GM23338 (cell line): ENCODE data around the gene CALR3. TPM values are rescaled to one million over a fixed set of nuclear protein-coding genes. Genes with fewer than 3 reads are reported as not detected.

Experiments used
- ATAC-seq: fragments of 200-7000 bp; cut with Tn5 transposase; 3 replicates; pipeline ENCODE4 v1.9.1; 2020
- DNase-seq: peaks from one replicate; pipeline ENCODE4 v3.0.0-alpha.2; 2015; ENCODE audit warnings: low spot score
- H2AFZ ChIP-seq: fragments of 200-600 bp; sonication (generic); 2 replicates; pipeline ENCODE4 v1.8.0; 2016; ENCODE audit warnings: antibody characterized with exemption, mild to moderate bottlenecking, moderate library complexity
- H3F3A ChIP-seq: fragments of 200-600 bp; sonication (generic); replicated peaks from 2 replicates; pipeline ENCODE4 v1.8.0; 2017; ENCODE audit warnings: antibody characterized with exemption, mixed run types, low read depth
- H3K27ac ChIP-seq: fragments of 200-600 bp; sonication (generic); 2 replicates; pipeline ENCODE4 v1.6.1; 2016; ENCODE audit warnings: low read depth
- H3K27me3 ChIP-seq: fragments of 200-600 bp; sonication (generic); 2 replicates; pipeline ENCODE4 v1.8.0; 2016; ENCODE audit warnings: mild to moderate bottlenecking, mixed run types, moderate library complexity; ENCODE audit not compliant: insufficient read depth
- H3K36me3 ChIP-seq: fragments of 200-600 bp; sonication (generic); 2 replicates; pipeline ENCODE4 v1.8.0; 2016; ENCODE audit warnings: mild to moderate bottlenecking; ENCODE audit not compliant: insufficient read depth
- H3K4me1 ChIP-seq: fragments of 200-600 bp; sonication (generic); 2 replicates; pipeline ENCODE4 v1.8.0; 2016; ENCODE audit warnings: mild to moderate bottlenecking, moderate library complexity; ENCODE audit not compliant: insufficient read depth
- H3K4me2 ChIP-seq: fragments of 200-600 bp; sonication (generic); 2 replicates; pipeline ENCODE4 v1.7.1; 2017; ENCODE audit warnings: mixed run types
- H3K4me3 ChIP-seq: fragments of 200-600 bp; sonication (generic); 2 replicates; pipeline ENCODE4 v1.6.1; 2016; ENCODE audit warnings: mixed run types
- H3K79me2 ChIP-seq: fragments of 200-600 bp; sonication (generic); replicated peaks from 2 replicates; pipeline ENCODE4 v1.8.0; 2017; ENCODE audit warnings: mild to moderate bottlenecking; ENCODE audit not compliant: insufficient read depth
- H3K9me2 ChIP-seq: fragments of 200-600 bp; sonication (generic); 2 replicates; pipeline ENCODE4 v1.8.0; 2017; ENCODE audit not compliant: insufficient read depth
- H4K20me1 ChIP-seq: fragments of 200-600 bp; sonication (generic); replicated peaks from 2 replicates; pipeline ENCODE4 v1.8.0; 2017; ENCODE audit warnings: mild to moderate bottlenecking; ENCODE audit not compliant: insufficient read depth
- H3K27ac Mint-ChIP-seq: 2 replicates; pipeline ENCODE4 v1.8.0; 2020; ENCODE audit warnings: inconsistent platforms, mild to moderate bottlenecking, moderate library complexity, mixed read lengths
- H3K27me3 Mint-ChIP-seq: 3 replicates; pipeline ENCODE4 v1.8.0; 2022; ENCODE audit warnings: low read depth, mild to moderate bottlenecking, moderate library complexity, mixed read lengths, inconsistent platforms; ENCODE audit not compliant: insufficient read depth, poor library complexity
- H3K36me3 Mint-ChIP-seq: 3 replicates; pipeline ENCODE4 v1.8.0; 2021; ENCODE audit warnings: low read depth, mild to moderate bottlenecking, inconsistent platforms, moderate library complexity, mixed read lengths
- H3K4me1 Mint-ChIP-seq: 3 replicates; pipeline ENCODE4 v1.8.0; 2020; ENCODE audit warnings: mild to moderate bottlenecking, inconsistent platforms, mixed read lengths
- H3K4me3 Mint-ChIP-seq: 3 replicates; pipeline ENCODE4 v1.8.0; 2021; ENCODE audit warnings: moderate library complexity, mild to moderate bottlenecking, inconsistent platforms, mixed read lengths
- H3K9me3 Mint-ChIP-seq: 3 replicates; pipeline ENCODE4 v1.8.0; 2020; ENCODE audit warnings: moderate library complexity, mild to moderate bottlenecking, inconsistent platforms, mixed read lengths
- CREB1 ChIP-seq: fragments of 250-450 bp; sonication (Bioruptor Pico); IDR thresholded peaks from 2 replicates; pipeline ENCODE4 v1.5.0; 2020; ENCODE audit warnings: low read depth, mild to moderate bottlenecking, moderate library complexity
- CTCF ChIP-seq, 2 experiments: fragments of 200-600 bp in 1 of 2; sonication (generic) in 1 of 2; conservative IDR thresholded peaks; 2 replicates each; pipeline versions ENCODE4 v1.5.1 to v1.6.1; 2016 to 2017; ENCODE audit warnings: antibody characterized with exemption in 2 of 2, low read depth in 2 of 2, mild to moderate bottlenecking in 2 of 2, moderate library complexity in 1 of 2
- ETS1 ChIP-seq: IDR thresholded peaks from 2 replicates; pipeline ENCODE4 v1.6.1; 2016; ENCODE audit warnings: antibody characterized with exemption
- EZH2 ChIP-seq: fragments of 200-600 bp; sonication (generic); IDR thresholded peaks from one replicate; pipeline ENCODE4 v1.8.0; 2017; ENCODE audit warnings: antibody characterized with exemption, mild to moderate bottlenecking, low read depth; ENCODE audit not compliant: unreplicated experiment
- EZH2phosphoT487 ChIP-seq: fragments of 200-600 bp; sonication (generic); IDR thresholded peaks from one replicate; pipeline ENCODE4 v1.8.1; 2018; ENCODE audit warnings: antibody characterized with exemption; ENCODE audit not compliant: unreplicated experiment
- JUNB ChIP-seq: IDR thresholded peaks from one replicate; pipeline ENCODE4 v1.6.1; 2016; ENCODE audit warnings: antibody characterized with exemption; ENCODE audit not compliant: unreplicated experiment
- NANOG ChIP-seq: IDR thresholded peaks from 2 replicates; pipeline ENCODE4 v1.6.1; 2016; ENCODE audit warnings: antibody characterized with exemption, borderline replicate concordance
- POLR2AphosphoS5 ChIP-seq: IDR thresholded peaks from 2 replicates; pipeline ENCODE4 v1.6.1; 2016; ENCODE audit warnings: antibody characterized with exemption, low read depth
- REST ChIP-seq: IDR thresholded peaks from one replicate; pipeline ENCODE4 v1.6.1; 2018; ENCODE audit warnings: antibody characterized with exemption; ENCODE audit not compliant: unreplicated experiment
- STAT1 ChIP-seq: IDR thresholded peaks from one replicate; pipeline ENCODE4 v1.6.1; 2016; ENCODE audit warnings: antibody characterized with exemption; ENCODE audit not compliant: unreplicated experiment
- ZNF114 ChIP-seq: fragments of 250-450 bp; sonication (Bioruptor Pico); IDR thresholded peaks from 2 replicates; pipeline ENCODE4 v1.5.0; 2020; ENCODE audit warnings: mild to moderate bottlenecking, moderate library complexity
- ZNF331 ChIP-seq: fragments of 250-450 bp; sonication (Bioruptor Pico); IDR thresholded peaks from 2 replicates; pipeline ENCODE4 v1.5.0; 2020; ENCODE audit warnings: low read depth, mild to moderate bottlenecking, moderate library complexity
- ZNF462 ChIP-seq: fragments of 250-450 bp; sonication (Bioruptor Pico); IDR thresholded peaks from 2 replicates; pipeline ENCODE4 v1.5.0; 2020; ENCODE audit warnings: mild to moderate bottlenecking, moderate library complexity
- polyA plus RNA-seq: library from polyadenylated mRNA; unstranded; fragments of >200 nt; fragmentation: Nextera tagmentation; extraction: Ambion mirVana; gene quantifications from 2 replicates; pipeline ENCODE4 v1.2.1, GENCODE V29; 2016
- total RNA-seq: library from RNA; depleted of rRNA; stranded (reverse); fragments of >200 nt; shearing (Covaris generic); gene quantifications from 2 replicates; pipeline ENCODE4 v1.2.3, GENCODE V29; 2014

CALR3 gene
- total and polyA plus RNA-seq, 2 experiments from 2014 or later: 0.42 to 0.66 TPM

GRCh38 chr19:16459680-16460079 lies 36.3 kb downstream of the CALR3 start:
- TF ChIP-seq JUNB (no peak), ZNF114 (CRISPR knock-in tag) (no peak), ETS1 (no peak), CREB1 (no peak), ZNF331 (CRISPR knock-in tag) (no peak), EZH2 (no peak), REST (no peak), STAT1 (no peak), EZH2phosphoT487 (no peak), POLR2AphosphoS5 (no peak), CTCF (conservative IDR thresholded peaks at IDR 0.05; ENCODE audit: low read depth in 2 of 2) (no peak), NANOG (no peak), ZNF462 (CRISPR knock-in tag) (no peak)
- no peaks in the 10 kb centered on the region for H3K27me3 ChIP-seq
- no peak for ATAC-seq
- Mint-ChIP-seq H3K36me3 (peaks cover 7% of the 10 kb centered on the region; the same call in 1 of the 3 replicates), H3K4me3 (no peak overlapping the region), H3K27ac (no peak overlapping the region), H3K9me3 (no peaks in the 10 kb centered on the region), H3K4me1 (peaks cover 46% of the 10 kb centered on the region), H3K27me3 (peaks cover 17% of the 10 kb centered on the region)
- no peak overlapping the region for H3K4me3 ChIP-seq
- peaks cover 100% of the 10 kb centered on the region for H3K79me2 ChIP-seq
- H3K36me3 ChIP-seq: no peaks in the 10 kb centered on the region
- peaks cover 35% of the 10 kb centered on the region for H3K4me1 ChIP-seq
- no peak for DNase-seq
- H3F3A ChIP-seq: no peaks in the 10 kb centered on the region; the same call in 1 of the 2 replicates
- H3K9me2 ChIP-seq: no peaks in the 10 kb centered on the region
- H2AFZ ChIP-seq: no peak overlapping the region
- H4K20me1 ChIP-seq: peaks cover 55% of the 10 kb centered on the region
- no peak overlapping the region for H3K4me2 ChIP-seq
- no peak overlapping the region for H3K27ac ChIP-seq
